Right ventricle myocardium superior (tissue), 1 donor: ENCODE results near the gene ATP4A. TPM values are rescaled to one million over a fixed set of nuclear protein-coding genes. Genes with fewer than 3 reads are reported as not detected.

Source experiments
- ATAC-seq: fragments of 200-7000 bp; cut with Tn5 transposase; one replicate; pipeline ENCODE4 v1.9.1; 2020; ENCODE audit warnings: mild to moderate bottlenecking; ENCODE audit not compliant: poor library complexity
- DNase-seq: peaks from one replicate; pipeline ENCODE4 v3.0.0-alpha.2; 2020
- intact Hi-C: fragments of 100-400 bp; cut with DNase I; formaldehyde crosslinking; loops from one replicate; pipeline ENCODE4 v1.11.2; 2022
- total RNA-seq: library from RNA; stranded (reverse); fragmentation: NEBNext Ultra II Directional; extraction: Animal tissue kit (Norgen Biotek cat#: 25700); gene quantifications from one replicate; pipeline ENCODE4 v1.2.1, GENCODE V29; 2021
- donor health status: DM: no; HTN: yes; CAD: no; lungs with severe emphysema.

Gene ATP4A
- total RNA-seq, 1 donor from 2014 or later = not detected

- no peak for ATAC-seq
- intact Hi-C loops = no loop called here
- no peak for DNase-seq
These were observed 28.5 kb downstream of the ATP4A start for GRCh38 chr19:35534803-35535480.

GRCh38 chr19:35533822-35534392, 29.6 kb downstream of the ATP4A start:
- intact Hi-C loops = no loop called here
- ATAC-seq = peak; percentile 58
- peak; percentile 59 for DNase-seq

- ATAC-seq (no peak), DNase-seq (no peak)
- intact Hi-C loops = no loop called here
These were observed 30.1 kb downstream of the ATP4A start, which contains the start of gene GAPDHS for GRCh38 chr19:35533201-35533821. Gene GAPDHS, plus strand, starts transcription at chr19:35533456. Its CDS starts 72 bp downstream, at chr19:35533528.

GRCh38 chr19:35531291-35531690, 32.2 kb downstream of the ATP4A start:
- DNase-seq = no peak
- no peak for ATAC-seq
- intact Hi-C loops = no loop called here

GRCh38 chr19:35529241-35530218, 33.9 kb downstream of the ATP4A start:
- intact Hi-C loops = no loop called here
- DNase-seq = no peak
- ATAC-seq = no peak

- no peak for ATAC-seq
- intact Hi-C loops = no loop called here
- no peak for DNase-seq
These were observed 35.0 kb downstream of the ATP4A start, which contains the start of gene SBSN for GRCh38 chr19:35528218-35529038. Gene SBSN, minus strand, starts transcription at chr19:35528311. Its CDS starts 30 bp downstream, at chr19:35528281.

- DNase-seq (no peak), ATAC-seq (no peak)
- intact Hi-C loops = no loop called here
These were observed 37.6 kb downstream of the ATP4A start for GRCh38 chr19:35525873-35526272.

- ATAC-seq (no peak), DNase-seq (no peak)
These were observed 39.1 kb downstream of the ATP4A start for GRCh38 chr19:35524181-35524837.

GRCh38 chr19:35522745-35523327, 40.6 kb downstream of the ATP4A start:
- DNase-seq (no peak), ATAC-seq (no peak)
- intact Hi-C loops = no loop called here

More at GRCh38 chr19:35524181-35524837, 39.1 kb downstream of the ATP4A start:
- intact Hi-C loops = no loop called here

GRCh38 chr19:35521124-35521743, 42.2 kb downstream of the ATP4A start:
- intact Hi-C loops = no loop called here
- DNase-seq (no peak), ATAC-seq (no peak)

GRCh38 chr19:35519291-35519690, 44.2 kb downstream of the ATP4A start:
- DNase-seq (no peak), ATAC-seq (no peak)
- intact Hi-C loops = no loop called here

GRCh38 chr19:35518313-35518712, 45.1 kb downstream of the ATP4A start:
- DNase-seq (no peak), ATAC-seq (no peak)
- intact Hi-C loops = no loop called here

- intact Hi-C loops = no loop called here
- DNase-seq (no peak), ATAC-seq (no peak)
These were observed 46.1 kb downstream of the ATP4A start for GRCh38 chr19:35517342-35517741.

- DNase-seq (no peak), ATAC-seq (no peak)
- intact Hi-C loops = no loop called here
These were observed 47.1 kb downstream of the ATP4A start for GRCh38 chr19:35516310-35516709.

GRCh38 chr19:35514282-35514809, 49.1 kb downstream of the ATP4A start:
- DNase-seq (no peak), ATAC-seq (no peak)
- intact Hi-C loops = no loop called here

- intact Hi-C loops = no loop called here
- ATAC-seq = no peak
- no peak for DNase-seq
These were observed 49.7 kb downstream of the ATP4A start, which contains the start of gene DMKN for GRCh38 chr19:35513628-35514281. Gene DMKN, minus strand, starts transcription at chr19:35513649. Its CDS starts 174 bp downstream, at chr19:35513475.
